ENCODE results near the gene TMSB10.

Gene TMSB10

GRCh38 chr2:84946204-84947009 lies 41.0 kb downstream of the TMSB10 start:
- H3K4me3 ChIP-seq (ENCODE audit: severe bottlenecking), result peak overlapping the region; percentile 12
- peaks cover 28% of the 10 kb centered on the region for H3K4me1 ChIP-seq (ENCODE audit: insufficient read depth, poor library complexity, severe bottlenecking)
- H3K36me3 ChIP-seq (ENCODE audit: low read depth), result peaks cover 3% of the 10 kb centered on the region; the same call in 1 of the 2 replicates
- DNase-seq (ENCODE audit: low spot score) (peak; percentile 94), ATAC-seq (ENCODE audit: low read depth) (peak; percentile 94)
- H3K27ac ChIP-seq (ENCODE audit: poor library complexity, severe bottlenecking), result peak overlapping the region; percentile 98
- H3K27me3 ChIP-seq (ENCODE audit: insufficient read depth, poor library complexity, severe bottlenecking), result no peaks in the 10 kb centered on the region
- TF ChIP-seq, protein P1, sequence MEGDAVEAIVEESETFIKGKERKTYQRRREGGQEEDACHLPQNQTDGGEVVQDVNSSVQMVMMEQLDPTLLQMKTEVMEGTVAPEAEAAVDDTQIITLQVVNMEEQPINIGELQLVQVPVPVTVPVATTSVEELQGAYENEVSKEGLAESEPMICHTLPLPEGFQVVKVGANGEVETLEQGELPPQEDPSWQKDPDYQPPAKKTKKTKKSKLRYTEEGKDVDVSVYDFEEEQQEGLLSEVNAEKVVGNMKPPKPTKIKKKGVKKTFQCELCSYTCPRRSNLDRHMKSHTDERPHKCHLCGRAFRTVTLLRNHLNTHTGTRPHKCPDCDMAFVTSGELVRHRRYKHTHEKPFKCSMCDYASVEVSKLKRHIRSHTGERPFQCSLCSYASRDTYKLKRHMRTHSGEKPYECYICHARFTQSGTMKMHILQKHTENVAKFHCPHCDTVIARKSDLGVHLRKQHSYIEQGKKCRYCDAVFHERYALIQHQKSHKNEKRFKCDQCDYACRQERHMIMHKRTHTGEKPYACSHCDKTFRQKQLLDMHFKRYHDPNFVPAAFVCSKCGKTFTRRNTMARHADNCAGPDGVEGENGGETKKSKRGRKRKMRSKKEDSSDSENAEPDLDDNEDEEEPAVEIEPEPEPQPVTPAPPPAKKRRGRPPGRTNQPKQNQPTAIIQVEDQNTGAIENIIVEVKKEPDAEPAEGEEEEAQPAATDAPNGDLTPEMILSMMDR (IDR thresholded peaks at IDR 0.05; ENCODE audit: poor library complexity, severe bottlenecking), result peak; percentile 20
- H3K9me3 ChIP-seq (ENCODE audit: severe bottlenecking), result no peaks in the 10 kb centered on the region

GRCh38 chr2:84947010-84947593 lies 41.6 kb downstream of the TMSB10 start:
- Histone ChIP-seq H3K27me3 (ENCODE audit: insufficient read depth, poor library complexity, severe bottlenecking) (no peaks in the 10 kb centered on the region), H3K9me3 (ENCODE audit: severe bottlenecking) (no peaks in the 10 kb centered on the region), H3K27ac (ENCODE audit: poor library complexity, severe bottlenecking) (peak overlapping the region; percentile 98), H3K4me3 (ENCODE audit: severe bottlenecking) (no peak overlapping the region), H3K36me3 (ENCODE audit: low read depth) (peaks cover 3% of the 10 kb centered on the region; the same call in 1 of the 2 replicates), H3K4me1 (ENCODE audit: insufficient read depth, poor library complexity, severe bottlenecking) (peaks cover 28% of the 10 kb centered on the region)
- ATAC-seq (ENCODE audit: low read depth) (no peak), DNase-seq (ENCODE audit: low spot score) (no peak)
- TF ChIP-seq, protein P1 (IDR thresholded peaks at IDR 0.05; ENCODE audit: poor library complexity, severe bottlenecking), result no peak

GRCh38 chr2:84953535-84953934 lies 48.1 kb downstream of the TMSB10 start:
- Histone ChIP-seq H3K4me1 (ENCODE audit: insufficient read depth, poor library complexity, severe bottlenecking) (peaks cover 17% of the 10 kb centered on the region), H3K9me3 (ENCODE audit: severe bottlenecking) (no peaks in the 10 kb centered on the region), H3K27me3 (ENCODE audit: insufficient read depth, poor library complexity, severe bottlenecking) (no peaks in the 10 kb centered on the region), H3K36me3 (ENCODE audit: low read depth) (no peaks in the 10 kb centered on the region), H3K27ac (ENCODE audit: poor library complexity, severe bottlenecking) (peak overlapping the region; percentile 3), H3K4me3 (ENCODE audit: severe bottlenecking) (no peak overlapping the region)
- ATAC-seq (ENCODE audit: low read depth) (no peak), DNase-seq (ENCODE audit: low spot score) (no peak)
- TF ChIP-seq, protein P1 (IDR thresholded peaks at IDR 0.05; ENCODE audit: poor library complexity, severe bottlenecking), result no peak

- no peaks in the 10 kb centered on the region for H3K27me3 ChIP-seq (ENCODE audit: insufficient read depth, poor library complexity, severe bottlenecking)
- no peak overlapping the region for H3K4me3 ChIP-seq (ENCODE audit: severe bottlenecking)
- peaks cover 25% of the 10 kb centered on the region for H3K4me1 ChIP-seq (ENCODE audit: insufficient read depth, poor library complexity, severe bottlenecking)
- peak overlapping the region; percentile 3 for H3K27ac ChIP-seq (ENCODE audit: poor library complexity, severe bottlenecking)
- TF ChIP-seq, protein P1 (IDR thresholded peaks at IDR 0.05; ENCODE audit: poor library complexity, severe bottlenecking), result no peak
- H3K9me3 ChIP-seq (ENCODE audit: severe bottlenecking), result no peaks in the 10 kb centered on the region
- H3K36me3 ChIP-seq (ENCODE audit: low read depth), result no peaks in the 10 kb centered on the region
- DNase-seq (ENCODE audit: low spot score) (no peak), ATAC-seq (ENCODE audit: low read depth) (no peak)
Observed at GRCh38 chr2:84954329-84954728, 48.9 kb downstream of the TMSB10 start.
